GM21529 (cell line): ENCODE measurements around the gene GARNL3.

Source experiments
- ATAC-seq: cut with Tn5 transposase; IDR thresholded peaks from one replicate; pipeline ENCODE4 v1.9.1; 2021; ENCODE audit not compliant: unreplicated experiment

The GARNL3 gene

GRCh38 chr9:127277770-127278169 is 13.2 kb downstream of the GARNL3 start:
- ATAC-seq = no peak

DNA sequence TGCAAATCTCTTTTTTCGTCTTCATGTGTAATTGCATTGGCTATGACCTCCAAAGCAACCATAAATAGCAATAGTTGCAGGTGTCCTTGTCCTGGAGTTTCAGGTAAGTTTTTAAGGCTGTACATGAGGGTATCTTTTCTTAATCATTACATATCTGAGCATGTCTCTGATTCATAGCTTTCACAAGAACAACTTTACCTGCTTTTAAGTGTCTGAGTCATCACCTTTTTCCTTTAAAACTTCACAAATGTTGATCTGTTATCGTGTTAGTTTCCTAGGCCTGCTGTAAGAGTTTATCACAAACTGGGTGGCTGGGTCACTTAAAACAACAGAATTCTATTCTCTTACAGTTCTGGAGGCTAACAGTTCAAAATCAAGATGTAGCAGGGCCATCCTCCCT is 13.8 kb downstream of the GARNL3 start:
- no peak for ATAC-seq

DNA sequence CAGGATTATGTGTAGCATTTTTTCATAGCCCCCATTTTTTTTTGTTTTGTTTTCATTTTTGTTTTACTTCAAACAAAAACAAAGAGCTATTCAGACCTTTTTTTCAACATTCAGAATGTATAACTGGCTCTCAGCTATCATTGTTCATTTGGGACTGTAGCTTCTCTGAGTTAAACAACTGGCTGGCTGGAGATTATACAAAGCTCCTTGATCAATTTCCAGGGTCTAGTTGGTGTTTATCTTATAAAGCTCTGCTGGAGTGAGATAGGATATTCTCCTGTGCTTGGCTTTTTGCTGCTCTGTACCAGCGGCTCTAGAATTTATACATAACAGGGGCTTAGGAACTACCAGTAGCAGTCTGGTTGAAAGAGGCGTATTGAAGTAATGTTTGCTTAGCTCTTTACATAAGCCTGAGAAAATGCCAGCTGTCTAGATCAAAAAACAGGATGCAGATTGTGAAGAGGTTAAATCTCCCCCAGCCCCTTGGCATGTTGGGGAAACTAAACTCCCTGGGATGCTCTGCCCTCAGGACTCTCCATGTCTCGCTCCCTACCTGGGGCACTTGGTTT is 15.2 kb downstream of the GARNL3 start:
- ATAC-seq = no peak

- no peak for ATAC-seq
Observed at GRCh38 chr9:127280880-127281660, 16.5 kb downstream of the GARNL3 start.

GRCh38 chr9:127281891-127282290 is 17.3 kb downstream of the GARNL3 start:
- ATAC-seq = no peak

DNA sequence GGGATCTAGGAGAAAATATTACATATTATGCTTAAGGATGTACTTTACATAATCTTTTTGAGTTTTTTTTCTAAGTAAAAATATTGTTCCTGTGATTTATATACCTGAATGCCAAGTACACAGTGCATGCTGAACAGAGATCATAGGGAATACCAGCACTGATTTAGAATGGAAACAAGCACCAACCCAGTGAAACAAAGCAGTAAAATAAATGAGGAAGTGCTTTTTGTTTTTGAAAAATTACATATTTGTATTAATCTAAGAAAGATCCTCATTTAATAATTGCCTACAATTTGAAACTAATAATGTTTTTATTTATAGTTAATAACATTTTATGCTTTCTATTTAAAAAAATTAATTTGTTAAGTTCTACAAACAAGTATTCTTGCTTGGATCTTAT is 18.0 kb downstream of the GARNL3 start:
- no peak for ATAC-seq

GRCh38 chr9:127283135-127283534 is 18.6 kb downstream of the GARNL3 start:
- no peak for ATAC-seq

DNA sequence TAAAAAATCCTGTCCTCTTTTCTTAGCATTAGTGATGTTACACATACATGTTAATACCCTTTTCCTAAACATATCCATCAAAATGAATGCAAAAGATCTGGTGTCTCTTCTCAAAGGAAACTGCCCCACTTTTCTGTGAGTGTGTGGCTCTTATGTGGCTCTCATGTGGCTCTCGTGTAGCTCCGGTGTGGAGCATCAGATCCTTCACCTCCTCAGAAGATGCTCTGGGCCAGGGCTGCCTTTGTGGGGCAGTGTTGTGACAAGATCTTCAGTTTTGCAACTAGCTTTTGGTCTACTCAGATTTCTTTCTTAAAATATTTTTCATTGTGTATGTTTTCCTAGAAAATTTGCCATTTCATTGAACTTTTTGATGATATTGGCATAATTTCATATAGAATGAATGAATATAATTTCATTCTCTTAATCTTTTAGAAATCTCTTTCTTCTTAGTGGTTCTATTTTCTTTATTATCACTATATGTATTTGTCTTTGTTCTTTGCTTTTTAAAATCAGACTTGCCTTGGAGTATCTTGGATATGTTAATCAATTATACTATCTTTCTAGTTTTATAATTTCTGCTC is 19.4 kb downstream of the GARNL3 start:
- ATAC-seq = no peak

- ATAC-seq = no peak
Observed at GRCh38 chr9:127285965-127286364, 21.4 kb downstream of the GARNL3 start.

GRCh38 chr9:127290561-127291065 is 26.0 kb downstream of the GARNL3 start:
- no peak for ATAC-seq

- no peak for ATAC-seq
Observed at GRCh38 chr9:127291246-127291778, 26.7 kb downstream of the GARNL3 start.

DNA sequence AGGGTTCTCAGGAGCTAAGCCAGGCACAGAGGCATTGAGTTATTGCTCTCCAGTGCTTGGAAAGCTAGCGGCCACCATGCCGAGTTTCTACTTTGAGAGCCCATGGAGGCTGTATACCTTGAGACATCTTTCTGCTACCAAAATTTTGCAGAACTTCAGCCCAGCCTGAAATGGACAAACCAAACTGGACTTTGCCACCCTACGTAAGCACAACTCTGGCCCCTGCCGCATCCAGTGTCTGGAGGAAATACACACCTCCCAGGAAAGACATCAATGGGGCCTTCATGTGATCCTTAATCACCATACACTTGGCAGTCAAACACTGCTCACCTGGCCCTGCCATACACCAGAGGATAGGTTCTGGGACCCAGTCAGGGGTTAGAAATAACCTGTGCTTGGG is 27.8 kb downstream of the GARNL3 start:
- ATAC-seq = no peak

DNA sequence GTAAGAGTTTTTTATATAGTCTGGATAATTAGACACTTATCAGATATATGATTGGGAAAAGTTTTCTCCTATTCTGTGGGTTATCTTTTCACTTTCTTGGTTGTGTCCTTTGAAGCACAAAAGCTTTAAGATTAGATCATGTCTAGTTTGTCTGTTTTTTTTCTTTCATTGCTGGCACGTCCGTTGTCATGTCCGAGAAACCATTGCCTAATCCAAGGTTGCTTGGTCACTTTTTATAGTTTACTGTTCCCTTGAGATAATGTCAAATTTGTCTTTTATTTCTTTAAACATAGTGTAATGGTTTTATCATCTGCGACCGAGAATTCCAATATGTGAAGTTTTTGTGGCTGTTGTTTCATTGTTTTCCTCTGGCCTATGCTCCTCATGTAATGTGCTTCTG is 28.8 kb downstream of the GARNL3 start:
- ATAC-seq = no peak

DNA sequence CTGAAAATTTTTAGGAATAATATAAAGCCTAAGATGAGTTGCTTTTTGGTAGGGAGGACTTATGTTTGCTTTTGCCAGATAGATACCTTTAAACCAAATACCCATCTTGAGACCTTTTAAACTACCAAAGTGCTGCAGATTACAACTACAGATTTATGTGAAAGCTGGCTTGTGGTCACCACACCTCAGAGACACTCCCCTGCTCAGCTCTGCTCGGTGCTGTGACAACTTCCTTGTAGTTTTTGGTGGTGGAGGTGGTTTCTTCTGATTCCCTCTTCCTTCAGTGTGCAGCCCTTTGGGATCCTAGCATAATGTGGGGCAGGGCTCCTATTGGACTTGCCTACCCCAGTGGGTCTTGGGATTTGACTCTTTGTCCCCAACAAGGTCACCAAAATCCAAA is 29.2 kb downstream of the GARNL3 start:
- ATAC-seq = no peak

DNA sequence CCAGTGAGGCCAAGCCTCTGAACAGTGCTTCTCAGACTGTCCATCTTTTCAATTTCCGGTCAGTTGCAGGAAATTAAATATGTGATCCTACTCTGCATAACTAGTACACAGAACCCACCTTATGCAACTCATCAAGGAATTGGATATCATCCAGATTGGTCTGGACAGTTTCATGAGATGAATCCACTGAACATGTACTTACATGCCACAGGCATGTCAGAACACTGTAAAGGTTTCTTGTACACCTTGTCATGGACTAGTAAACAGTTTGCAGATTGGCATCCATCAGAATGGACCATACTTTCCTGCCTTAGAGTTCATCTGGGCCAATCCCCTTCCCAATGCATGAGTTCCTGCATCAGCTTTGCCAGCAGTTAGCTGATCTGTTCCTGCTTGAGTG is 30.4 kb downstream of the GARNL3 start:
- ATAC-seq = no peak

GRCh38 chr9:127300886-127301447 is 36.4 kb downstream of the GARNL3 start:
- no peak for ATAC-seq

- no peak for ATAC-seq
Observed at GRCh38 chr9:127303830-127304229, 39.3 kb downstream of the GARNL3 start.

DNA sequence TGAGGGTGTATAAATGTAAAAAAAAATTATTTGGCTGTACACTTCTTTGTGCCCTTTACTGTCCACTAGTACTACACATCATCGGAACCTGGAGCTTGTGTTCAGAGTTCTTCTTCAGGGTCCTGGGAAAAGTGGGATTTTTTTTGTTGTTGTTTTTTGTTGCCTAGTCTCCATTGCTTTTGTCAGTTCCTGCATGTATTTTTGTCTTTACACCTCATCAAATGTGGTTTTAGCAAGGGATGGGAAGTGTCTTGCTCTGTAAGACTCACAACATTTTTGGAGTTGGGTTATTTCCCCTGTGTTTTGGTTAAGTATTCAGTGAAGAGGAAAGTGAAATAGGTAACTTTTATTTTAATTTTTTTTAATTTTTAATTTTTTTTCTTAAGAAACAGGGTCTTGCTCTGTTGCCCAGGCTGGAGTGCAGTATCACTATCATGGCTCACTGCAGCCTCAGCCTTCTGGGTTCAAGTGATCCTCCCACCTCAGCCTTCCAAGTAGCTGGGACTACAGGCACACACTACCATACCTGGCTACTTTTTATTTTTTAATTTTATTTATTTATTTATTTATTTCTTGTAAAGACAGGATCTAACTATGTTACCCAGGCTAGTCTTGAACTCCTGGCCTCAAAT is 40.7 kb downstream of the GARNL3 start:
- ATAC-seq = no peak

GRCh38 chr9:127305838-127306226 is 41.3 kb downstream of the GARNL3 start:
- ATAC-seq = no peak

DNA sequence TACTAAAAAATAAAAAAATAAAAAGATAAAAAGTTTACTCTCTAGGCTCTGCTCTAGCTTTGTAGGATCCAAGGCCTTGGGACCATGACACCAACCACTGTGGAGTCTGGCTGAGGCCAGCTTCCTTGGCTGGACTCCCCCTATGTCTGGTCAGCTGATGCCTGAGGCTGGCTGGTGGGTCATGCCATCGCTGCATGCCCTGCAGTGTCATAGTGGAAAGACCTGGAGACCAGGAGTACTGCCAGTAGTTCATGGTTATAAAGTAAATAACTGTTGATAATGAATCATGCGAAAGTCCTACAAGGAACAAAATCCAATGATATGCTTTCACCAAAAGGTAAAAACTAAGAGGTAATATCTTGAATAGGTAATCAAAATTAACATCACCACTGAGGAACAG is 43.2 kb downstream of the GARNL3 start:
- ATAC-seq = no peak
